Type B pancreatic cell (in vitro differentiated cells): ENCODE data around the gene IL1A. TPM values are rescaled to one million over a fixed set of nuclear protein-coding genes. Genes with fewer than 3 reads are reported as not detected.

Experiments
- DNase-seq: peaks from one replicate; pipeline ENCODE4 v3.0.0; 2021; ENCODE audit warnings: mixed read lengths; ENCODE audit not compliant: unreplicated experiment; ENCODE audit errors: extremely low spot score
- H3K27ac Mint-ChIP-seq: 2 replicates; pipeline ENCODE4 v1.8.0; 2021; ENCODE audit warnings: mild to moderate bottlenecking, mixed read lengths
- H3K27me3 Mint-ChIP-seq: 2 replicates; pipeline ENCODE4 v1.8.0; 2021; ENCODE audit warnings: mixed read lengths
- H3K36me3 Mint-ChIP-seq: 2 replicates; pipeline ENCODE4 v1.8.0; 2021; ENCODE audit warnings: mixed read lengths
- H3K4me1 Mint-ChIP-seq: one replicate; pipeline ENCODE4 v1.8.0; 2021; ENCODE audit warnings: mixed read lengths; ENCODE audit not compliant: unreplicated experiment
- H3K4me3 Mint-ChIP-seq: 2 replicates; pipeline ENCODE4 v1.8.0; 2021; ENCODE audit warnings: mild to moderate bottlenecking, mixed read lengths
- H3K9me3 Mint-ChIP-seq: 2 replicates; pipeline ENCODE4 v1.8.0; 2021; ENCODE audit warnings: mixed read lengths
- CTCF ChIP-seq: fragments of 200-600 bp; sonication (generic); conservative IDR thresholded peaks from 2 replicates; pipeline ENCODE4 v1.5.0; 2021; ENCODE audit warnings: antibody characterized with exemption, mild to moderate bottlenecking
- total RNA-seq: library from RNA; stranded (reverse); gene quantifications from 2 replicates; pipeline ENCODE4 v1.2.1, GENCODE V29; 2021; ENCODE audit warnings: low replicate concordance

Gene IL1A
- total RNA-seq, 1 donor from 2014 or later, result 0.60 TPM

GRCh38 chr2:112831513-112831845, 47.2 kb upstream of the IL1A start:
- TF ChIP-seq CTCF, result no peak
- peak; percentile 13 for DNase-seq
- Mint-ChIP-seq H3K4me1 (peaks cover 27% of the 10 kb centered on the region), H3K4me3 (no peak overlapping the region), H3K36me3 (no peaks in the 10 kb centered on the region), H3K27ac (no peak overlapping the region), H3K9me3 (peaks cover 4% of the 10 kb centered on the region), H3K27me3 (peaks cover 10% of the 10 kb centered on the region)

DNA sequence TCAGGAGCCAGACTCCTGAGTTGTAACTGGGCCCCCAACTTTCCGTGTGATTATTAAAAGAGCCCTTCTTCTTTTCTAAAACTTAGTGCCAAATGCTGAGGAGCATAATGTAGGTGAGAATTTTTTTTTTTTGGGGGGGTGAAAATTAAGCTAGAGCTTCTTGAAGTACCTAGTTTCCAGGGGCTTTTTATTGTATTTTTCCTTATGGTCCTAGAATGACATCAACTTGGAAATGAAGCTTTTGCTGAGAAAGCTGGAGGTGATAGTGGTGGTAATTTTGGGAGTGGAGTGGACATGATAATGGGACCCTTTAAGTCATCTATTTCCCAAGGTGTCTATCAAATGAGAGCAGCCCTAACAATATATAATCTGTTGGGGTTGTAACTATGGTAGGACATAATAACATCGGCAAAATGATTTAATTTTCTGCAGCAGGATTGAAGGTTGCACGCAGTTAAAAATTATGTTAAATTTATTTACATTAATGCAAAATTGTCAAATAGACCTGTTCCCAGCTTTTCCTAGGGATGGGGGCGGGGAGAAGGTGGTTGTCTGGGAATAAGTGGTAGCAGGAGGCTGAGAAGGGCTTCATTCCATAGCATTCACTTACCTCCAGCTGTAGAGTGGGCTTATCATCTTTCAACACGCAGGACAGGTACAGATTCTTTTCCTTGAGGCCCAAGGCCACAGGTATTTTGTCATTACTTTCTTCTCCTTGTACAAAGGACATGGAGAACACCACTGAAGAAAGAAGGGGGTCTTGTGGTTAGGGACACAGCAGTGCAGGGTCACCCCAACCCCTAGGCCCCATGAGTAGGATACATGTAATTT, 46.6 kb upstream of the IL1A start:
- Mint-ChIP-seq H3K9me3 (peaks cover 4% of the 10 kb centered on the region), H3K27ac (no peak overlapping the region), H3K4me3 (no peak overlapping the region), H3K27me3 (peaks cover 7% of the 10 kb centered on the region), H3K36me3 (no peaks in the 10 kb centered on the region), H3K4me1 (peaks cover 24% of the 10 kb centered on the region)
- no peak for TF ChIP-seq CTCF
- no peak for DNase-seq

DNA sequence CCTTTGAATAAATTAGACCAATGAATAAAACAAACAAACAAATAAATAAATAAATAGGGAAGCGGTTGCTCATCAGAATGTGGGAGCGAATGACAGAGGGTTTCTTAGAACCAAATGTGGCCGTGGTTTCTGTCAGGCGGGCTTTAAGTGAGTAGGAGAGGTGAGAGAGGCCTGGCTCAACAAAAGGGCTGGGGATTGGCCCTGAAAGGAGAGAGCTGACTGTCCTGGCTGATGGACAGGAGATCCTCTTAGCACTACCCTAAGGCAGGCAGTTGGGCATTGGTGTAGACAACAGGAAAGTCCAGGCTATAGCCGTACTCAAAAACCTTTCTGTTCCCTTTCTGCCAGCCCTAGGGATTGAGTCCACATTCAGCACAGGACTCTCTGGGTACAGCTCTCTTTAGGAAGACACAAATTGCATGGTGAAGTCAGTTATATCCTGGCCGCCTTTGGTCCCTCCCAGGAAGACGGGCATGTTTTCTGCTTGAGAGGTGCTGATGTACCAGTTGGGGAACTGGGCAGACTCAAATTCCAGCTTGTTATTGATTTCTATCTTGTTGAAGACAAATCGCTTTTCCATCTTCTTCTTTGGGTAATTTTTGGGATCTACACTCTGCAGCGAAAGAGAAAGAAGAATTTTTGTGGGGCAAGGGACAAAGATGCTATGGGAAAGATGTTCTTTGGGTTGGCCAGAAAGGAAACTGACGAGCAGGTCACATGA, 45.8 kb upstream of the IL1A start:
- no peak for TF ChIP-seq CTCF
- Mint-ChIP-seq H3K27me3 (peaks cover 7% of the 10 kb centered on the region), H3K36me3 (no peaks in the 10 kb centered on the region), H3K27ac (no peak overlapping the region), H3K9me3 (peaks cover 4% of the 10 kb centered on the region), H3K4me1 (peaks cover 18% of the 10 kb centered on the region), H3K4me3 (no peak overlapping the region)
- DNase-seq, result no peak

- Mint-ChIP-seq H3K9me3 (peaks cover 4% of the 10 kb centered on the region), H3K27ac (no peak overlapping the region), H3K4me1 (peaks cover 14% of the 10 kb centered on the region), H3K36me3 (no peaks in the 10 kb centered on the region), H3K27me3 (peaks cover 7% of the 10 kb centered on the region), H3K4me3 (no peak overlapping the region)
- no peak for DNase-seq
- no peak for TF ChIP-seq CTCF
Observed at GRCh38 chr2:112829101-112829960, 45.0 kb upstream of the IL1A start.

DNA sequence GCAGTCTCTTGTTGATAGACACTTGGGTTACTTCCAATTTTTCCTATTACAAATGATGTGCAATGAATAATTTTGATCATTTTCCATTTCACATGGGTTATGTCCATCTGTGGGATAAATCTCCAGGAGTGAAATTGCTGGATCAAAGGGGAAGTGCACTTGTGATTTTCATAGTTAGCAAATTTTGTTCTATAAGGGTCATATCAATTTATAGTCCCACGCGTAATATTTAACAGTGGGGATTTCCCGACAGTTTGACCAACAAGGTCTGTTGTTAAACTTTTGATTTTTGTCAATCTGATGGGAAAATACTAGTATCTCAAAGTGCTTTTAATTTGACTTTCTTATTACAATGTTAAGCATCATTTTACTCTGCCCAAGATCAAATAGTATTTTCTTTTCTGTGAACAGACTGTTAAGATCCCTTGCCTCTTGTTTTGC, 44.0 kb upstream of the IL1A start:
- H3K36me3 Mint-ChIP-seq, result peaks cover 1% of the 10 kb centered on the region
- H3K9me3 Mint-ChIP-seq, result peaks cover 4% of the 10 kb centered on the region
- DNase-seq, result no peak
- H3K4me3 Mint-ChIP-seq, result no peak overlapping the region
- no peak for TF ChIP-seq CTCF
- H3K4me1 Mint-ChIP-seq, result peaks cover 14% of the 10 kb centered on the region
- peaks cover 11% of the 10 kb centered on the region for H3K27me3 Mint-ChIP-seq
- no peak overlapping the region for H3K27ac Mint-ChIP-seq
